COLO668 (cell line): ENCODE results near the gene EHD3.
"Not testable (repeated sequence)": the region's sequence is repeated elsewhere in the genome, so short reads cannot be mapped to it uniquely, and the experiment has no call there.

Source experiments
- DNase-seq: peaks from one replicate; lab custom pipeline; 2025; ENCODE audit not compliant: unreplicated experiment; lab: John Stamatoyannopoulos, UW

The EHD3 gene

DNA sequence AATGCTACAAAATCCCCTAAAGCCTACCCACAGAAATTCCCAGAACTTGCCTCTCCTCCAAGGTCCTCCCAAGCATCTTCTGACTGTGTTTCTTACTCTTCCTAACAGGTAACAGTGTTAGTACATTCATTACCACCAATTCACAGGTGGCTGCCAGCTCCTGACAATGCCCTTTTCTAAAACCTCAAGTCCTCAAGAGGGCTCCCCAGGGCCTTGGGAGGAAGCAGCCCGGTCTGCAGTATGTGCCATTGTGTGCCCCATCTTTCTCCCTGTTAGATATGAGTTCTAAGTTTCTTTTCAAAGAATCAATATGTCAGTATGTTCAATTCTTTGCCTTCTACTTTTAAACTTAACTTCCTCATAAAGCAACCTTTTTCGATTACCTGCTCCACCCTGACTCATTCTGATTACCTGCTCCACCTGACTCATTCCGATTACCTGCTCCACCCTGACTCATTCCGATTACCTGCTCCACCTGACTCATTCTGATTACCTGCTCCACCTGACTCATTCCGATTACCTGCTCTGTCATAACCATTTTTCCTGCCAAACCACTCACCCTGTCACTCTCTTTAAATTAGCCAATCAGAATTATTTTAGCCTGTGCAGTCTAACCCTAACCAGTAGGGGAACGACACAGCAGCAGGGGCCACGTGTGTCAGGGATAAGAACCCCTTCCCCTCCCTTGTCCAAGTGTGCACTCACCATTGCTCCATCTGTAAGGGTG lies 49.4 kb downstream of the EHD3 start:
- not testable (repeated sequence) for DNase-seq

DNA sequence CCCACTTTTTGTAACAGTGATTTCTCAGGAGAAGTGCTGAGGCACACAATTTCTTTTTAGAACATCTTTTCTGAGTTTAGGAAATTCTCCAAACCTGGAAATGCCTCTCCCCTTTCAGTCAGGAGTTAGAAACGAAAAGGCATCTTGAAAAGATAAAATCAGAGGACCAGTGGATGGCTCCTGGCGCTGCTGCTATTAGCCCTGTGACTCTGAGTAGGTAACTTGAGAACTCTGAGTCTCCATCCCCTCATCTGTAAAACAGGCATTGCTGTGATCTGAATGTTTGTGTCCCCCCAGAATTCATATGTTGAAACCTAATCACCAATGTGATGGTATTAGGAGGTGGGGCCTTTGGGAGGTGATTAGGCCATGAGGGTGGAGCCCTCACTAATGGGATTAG lies 50.2 kb downstream of the EHD3 start:
- DNase-seq = no peak

DNA sequence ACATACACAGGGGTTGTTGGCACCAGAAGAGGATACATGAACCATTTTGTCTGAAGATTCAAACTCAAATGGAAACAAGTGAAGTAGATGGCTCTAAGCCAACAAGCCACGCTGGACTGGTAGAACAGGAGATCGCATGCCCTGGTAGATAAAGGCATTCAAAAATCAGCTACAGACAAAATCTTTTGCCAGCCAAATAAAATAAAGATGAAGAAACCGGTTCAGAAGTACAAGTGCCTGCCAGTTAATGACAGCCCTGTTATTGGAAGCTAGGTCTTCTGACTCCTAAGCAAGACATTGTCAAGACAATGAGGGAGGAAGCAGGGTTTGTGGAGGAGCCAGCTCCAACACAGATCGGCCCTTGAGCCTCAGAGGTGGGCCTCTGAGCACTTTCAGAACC lies 52.3 kb downstream of the EHD3 start:
- no peak for DNase-seq

DNA sequence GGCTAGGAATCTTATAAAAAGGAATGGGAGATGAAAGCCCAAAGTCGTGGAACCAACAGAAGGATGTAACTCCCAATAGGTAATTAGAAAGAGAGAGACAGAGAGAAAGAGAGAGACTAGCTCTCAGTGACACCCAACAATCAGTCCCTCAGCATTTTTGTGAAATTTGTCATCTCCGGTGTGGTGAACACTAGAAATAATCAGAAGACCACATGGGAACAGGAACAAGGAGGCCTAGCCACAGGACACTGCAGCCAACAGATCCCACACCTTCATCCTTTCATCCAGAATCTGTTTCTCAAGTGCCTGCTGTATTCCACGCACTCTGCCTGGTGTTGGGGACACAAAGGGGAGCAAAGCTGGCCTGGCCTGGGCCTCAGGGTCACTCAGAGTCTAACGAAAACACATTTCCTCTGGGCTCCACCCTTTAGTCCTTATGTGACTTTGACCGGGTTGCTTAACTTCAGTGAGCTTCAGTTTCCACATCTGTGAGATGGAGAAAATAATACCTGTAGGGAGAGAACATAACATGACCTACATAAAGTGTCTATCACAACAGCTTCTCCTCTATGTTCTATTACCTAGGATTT lies 53.1 kb downstream of the EHD3 start:
- DNase-seq = no peak

DNA sequence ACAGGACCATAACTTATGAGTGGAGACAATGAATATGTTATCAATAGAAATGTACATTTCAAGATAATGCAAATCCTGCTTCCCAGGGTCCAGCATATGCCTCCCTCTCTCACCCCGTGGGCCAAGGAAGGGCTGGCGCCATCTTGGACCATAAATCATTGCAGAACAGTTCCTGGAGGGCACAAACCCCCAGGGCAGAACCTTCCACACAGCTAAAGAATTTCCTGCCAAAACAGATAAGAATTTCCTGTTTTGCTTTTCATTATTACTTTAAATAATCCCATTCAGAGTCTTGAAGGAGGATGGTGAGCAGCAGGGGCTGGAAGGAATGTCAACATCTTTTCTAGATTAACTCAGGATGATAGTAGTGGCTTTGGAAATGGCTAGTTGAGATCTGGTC lies 53.7 kb downstream of the EHD3 start:
- no peak for DNase-seq

DNA sequence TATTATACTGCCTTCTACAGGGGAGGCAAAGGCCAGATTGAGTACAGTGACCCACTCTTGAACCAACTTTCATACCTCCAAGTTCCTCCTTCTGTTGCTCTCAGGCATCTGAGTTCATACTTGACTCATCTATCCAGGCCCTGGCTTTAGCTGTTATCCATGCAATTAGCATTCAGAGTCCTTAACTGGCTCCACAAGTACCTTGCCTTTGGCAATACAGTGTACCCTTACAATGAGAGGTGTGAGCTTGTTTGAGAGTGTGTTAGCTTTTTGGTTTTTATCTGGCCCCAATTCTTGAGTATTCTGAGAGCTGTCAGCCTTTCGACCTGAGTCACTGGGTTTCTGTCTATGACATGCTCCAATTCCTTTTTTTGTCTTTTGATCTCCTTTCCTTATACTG lies 60.2 kb downstream of the EHD3 start:
- DNase-seq = no peak

DNA sequence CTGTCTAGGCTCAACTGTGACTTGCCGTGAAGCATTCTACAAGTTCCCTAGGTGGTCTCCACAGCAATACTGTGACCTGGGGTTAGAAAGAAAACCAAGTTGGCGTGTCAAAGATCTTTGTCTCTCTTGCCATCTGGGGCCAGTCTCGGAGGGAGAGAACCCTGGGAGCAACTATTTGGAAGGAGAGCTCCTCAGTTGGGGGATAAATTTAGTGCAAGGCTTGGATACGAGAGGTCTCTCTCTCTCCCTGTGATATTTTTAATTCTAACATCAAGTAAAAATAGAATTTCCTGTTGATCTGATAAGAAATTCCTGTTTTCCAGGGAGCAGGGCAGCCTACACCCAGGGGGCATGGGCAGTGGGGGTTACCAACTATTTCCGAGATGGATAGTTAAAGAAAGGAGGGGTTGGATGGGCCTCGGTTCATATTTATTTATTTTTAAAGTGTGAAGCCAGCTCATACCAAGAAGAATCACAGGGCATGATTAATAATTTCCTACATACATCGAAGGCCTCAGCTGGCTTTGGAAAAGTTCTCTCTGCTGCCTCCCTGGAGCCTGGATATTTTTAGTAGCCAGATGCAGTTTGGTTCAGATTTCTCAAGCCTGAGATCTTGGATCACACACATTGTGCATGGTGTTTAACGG lies 62.8 kb downstream of the EHD3 start:
- no peak for DNase-seq

DNA sequence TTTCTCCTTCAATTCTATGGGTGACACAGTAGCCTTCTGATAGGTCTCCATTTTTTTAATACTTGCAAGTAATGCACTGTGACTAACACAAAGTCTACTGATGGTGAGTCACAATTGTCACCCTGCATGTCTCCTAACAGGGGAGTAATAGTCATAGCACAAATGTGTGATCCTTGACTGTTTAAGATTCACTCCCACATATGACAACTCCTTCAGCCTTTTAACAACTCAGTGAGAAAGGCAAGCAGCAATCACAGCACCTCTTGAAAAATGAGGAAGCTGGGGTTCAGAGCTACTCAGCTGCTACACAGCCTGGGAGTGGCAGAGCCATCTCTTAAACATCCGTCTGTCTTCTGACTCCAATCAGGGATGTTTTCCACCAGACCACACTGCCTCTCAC lies 63.8 kb downstream of the EHD3 start:
- no peak for DNase-seq

DNA sequence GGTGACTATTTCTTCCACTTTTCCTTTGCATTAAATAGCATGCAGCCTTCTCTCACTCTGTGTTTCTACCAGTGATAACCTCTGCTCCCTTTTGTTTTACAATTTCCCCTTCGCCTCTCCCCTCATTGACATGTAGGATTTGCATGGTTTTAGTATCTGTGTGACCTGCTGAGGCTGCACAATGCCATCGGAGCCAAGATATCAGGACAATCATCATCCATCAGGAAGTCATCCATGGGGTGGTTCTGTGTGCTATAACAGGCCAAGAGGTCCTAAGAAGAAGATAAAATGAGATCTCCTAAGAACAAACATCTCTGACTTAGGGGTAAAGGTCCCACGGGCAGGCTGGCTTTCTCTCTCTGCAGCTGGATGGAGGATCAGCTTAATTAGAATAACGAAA lies 65.6 kb downstream of the EHD3 start:
- DNase-seq = no peak

DNA sequence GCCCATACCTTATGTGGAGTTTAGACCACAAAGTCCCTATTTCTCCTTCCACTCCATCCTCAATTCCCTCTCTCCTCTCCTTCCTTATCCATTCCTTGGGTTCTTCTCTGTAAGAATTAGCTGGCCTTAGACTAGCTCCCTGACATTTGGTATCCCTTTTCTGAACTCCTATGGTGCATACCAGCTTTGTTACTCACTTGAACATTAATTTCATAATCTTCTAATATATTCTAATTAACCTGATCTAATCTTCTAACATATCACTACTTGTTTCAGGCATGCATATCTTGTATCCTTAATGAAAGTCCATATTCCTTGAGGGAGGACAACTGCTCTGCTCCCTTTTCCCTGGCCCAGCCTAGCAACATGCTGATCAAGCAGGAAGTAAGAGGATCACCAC lies 66.4 kb downstream of the EHD3 start:
- no peak for DNase-seq

DNA sequence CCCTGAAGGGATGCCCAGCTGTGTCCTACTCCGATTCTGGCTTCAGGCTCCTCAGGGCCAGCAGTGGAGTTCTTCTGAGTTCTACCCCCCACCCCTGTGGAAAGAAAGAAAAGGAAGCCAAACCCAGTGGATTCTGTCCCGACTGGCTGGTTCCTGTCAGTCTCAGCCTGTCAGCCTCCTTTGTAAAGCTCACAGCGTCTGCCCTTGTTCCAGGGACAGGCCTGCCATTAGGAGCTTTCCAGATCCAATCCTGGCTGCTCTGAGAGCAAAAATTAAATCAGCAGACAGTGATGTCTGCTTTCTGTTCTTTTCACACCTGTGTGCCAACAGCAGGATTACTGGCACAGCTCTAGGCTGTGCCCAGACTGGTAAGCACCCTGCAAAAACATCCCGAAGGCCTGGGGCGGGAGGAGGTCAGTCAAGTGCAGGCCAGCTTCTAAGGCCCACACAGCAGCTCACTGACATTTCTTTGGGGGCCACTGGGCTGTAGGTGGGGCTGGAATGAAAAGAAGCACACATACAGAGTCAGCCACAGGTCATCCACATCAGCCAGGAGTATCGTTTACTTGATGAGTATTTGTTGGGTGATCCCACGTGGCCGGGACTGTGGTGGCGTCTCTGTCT lies 69.1 kb downstream of the EHD3 start:
- no peak for DNase-seq

DNA sequence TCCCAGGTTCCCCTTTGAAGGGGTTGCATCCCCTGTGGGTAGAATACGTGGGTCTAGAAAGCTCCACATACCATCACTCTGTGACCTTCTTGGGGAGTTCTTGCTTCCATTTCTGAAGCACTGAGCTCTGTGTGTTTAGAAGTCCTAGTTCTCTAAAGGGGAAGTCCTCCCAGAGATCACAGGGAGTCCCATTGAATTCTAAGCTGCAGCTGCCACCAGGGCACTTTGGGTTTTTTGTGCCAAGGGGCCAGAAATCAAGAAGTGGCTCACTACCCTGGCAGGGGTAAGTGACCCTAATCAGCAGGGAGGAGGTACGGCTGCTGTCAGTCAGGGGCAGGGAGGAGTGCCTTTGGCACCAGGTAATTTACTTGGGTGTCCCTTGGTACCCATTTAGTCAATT lies 70.9 kb downstream of the EHD3 start:
- no peak for DNase-seq

DNA sequence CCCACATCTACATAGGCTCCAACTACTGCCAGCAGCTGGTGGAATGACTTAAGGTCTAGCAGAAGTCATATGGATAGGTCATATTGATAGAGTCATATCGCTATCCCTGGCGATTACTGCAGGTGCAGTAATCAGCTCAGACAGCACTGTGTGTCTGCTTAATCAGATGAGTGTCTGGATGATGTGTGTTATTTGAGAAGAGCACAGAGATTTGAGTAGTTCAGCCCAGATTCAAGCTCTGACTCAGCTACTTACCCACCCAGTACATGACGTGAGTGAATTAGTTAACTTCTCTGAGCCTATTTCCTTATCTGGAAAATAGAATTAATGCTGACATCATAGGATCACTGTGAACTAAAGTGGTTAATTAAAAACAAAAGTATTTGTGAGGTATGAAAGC lies 78.9 kb downstream of the EHD3 start:
- peak; percentile 17 for DNase-seq

DNA sequence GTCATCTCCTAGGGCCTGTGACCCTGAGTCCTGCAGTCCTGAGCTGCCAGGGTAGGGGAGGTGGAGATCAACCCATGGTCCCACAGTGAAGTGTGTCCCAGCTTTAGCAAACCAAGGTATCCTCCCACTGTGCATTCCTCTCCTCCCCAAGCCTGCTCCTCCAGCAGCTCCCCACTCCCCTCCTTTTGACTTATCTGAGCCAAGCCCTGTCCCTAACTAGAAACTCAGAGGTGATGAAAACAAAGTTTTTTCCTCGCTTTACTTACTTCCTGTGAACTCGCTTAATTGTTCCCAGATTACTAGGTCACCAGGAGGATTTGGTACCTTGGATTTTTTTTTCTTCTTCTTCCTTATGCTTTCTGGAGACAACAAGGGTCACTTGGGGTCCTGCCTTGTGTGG lies 80.8 kb downstream of the EHD3 start:
- DNase-seq = no peak

DNA sequence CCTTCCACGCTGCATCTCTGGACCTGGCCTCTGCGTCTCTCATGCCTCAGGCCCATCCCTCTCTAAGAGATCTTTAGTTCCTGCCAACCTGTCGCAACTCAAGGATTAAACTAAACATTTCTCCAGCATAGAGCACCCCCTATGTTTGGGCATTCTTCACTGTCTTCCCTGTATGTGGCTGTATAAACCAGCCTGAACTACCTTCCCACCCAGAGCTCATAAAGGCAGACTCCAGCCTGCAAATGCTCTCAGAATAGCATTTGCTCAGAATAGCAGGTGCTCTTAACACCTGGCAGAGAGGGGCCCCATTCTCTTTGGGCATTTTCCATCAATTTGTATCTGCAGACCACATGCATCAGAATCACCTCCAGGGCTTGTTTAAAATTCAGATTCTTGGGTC lies 83.4 kb downstream of the EHD3 start:
- DNase-seq = no peak

DNA sequence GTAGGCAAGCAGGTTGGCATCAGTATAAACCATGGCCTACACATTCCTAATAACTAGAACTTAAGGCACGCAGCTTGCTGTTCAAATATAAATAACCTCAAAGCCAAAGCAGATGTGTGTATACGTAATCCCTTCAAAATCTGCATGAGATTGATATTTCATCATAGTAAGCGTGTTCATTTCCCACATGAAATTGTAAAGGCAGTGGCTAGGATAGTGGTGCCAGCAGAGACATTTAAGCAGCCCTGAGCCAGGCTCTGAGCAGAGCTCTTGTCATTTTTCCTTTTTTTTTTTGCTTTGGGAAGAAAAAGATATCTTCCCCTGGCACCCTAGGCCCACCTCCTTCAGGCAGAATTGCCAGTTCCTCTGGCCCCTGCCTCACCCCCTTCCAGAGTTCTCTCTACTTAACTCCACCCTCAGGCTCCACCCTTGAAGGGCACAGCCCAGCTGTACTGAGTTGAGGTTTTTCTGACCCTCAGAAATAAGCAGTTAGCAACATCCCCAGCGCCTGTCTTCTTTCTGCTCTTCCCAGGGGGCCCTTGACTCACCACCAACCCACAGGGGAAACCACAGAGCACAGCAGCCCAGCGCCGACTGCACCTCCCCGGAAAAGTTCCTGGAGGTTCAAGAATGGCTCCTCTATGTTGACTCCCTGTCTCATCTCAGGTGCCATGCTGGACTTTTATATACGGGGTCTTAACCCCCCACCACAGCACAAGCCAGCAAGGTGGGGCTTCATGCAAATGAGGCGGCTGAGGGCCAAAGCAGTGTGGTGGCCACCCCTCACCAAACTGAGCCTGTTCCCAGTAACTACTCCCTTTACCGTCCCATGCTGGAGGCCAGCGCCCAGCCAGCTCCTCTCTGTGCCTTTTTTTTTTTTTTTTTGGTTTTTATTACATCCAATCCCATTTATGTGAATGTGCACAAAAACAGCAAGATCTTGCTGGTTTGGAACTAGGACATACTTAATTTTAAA lies 84.7 kb downstream of the EHD3 start:
- no peak for DNase-seq
